ENCODE results near the gene ZG16B.

The ZG16B gene

GRCh38 chr16:2829501-2830354, at the start of gene ZG16B:
ZG16B (plus strand) TSS chr16:2830303; CDS start chr16:2830442, 139 bp downstream.
- H3K36me3 ChIP-seq (ENCODE audit: control insufficient read depth, insufficient read depth, low read length), result no peaks in the 10 kb centered on the region
- H3K9me3 ChIP-seq (ENCODE audit: control insufficient read depth, low read length), result no peaks in the 10 kb centered on the region
- H3K27me3 ChIP-seq (ENCODE audit: control insufficient read depth, insufficient read depth, low read length), result peaks cover 7% of the 10 kb centered on the region
- H3K4me3 ChIP-seq (ENCODE audit: low read length), result peak within 1 kb of the TSS; percentile 15
- peaks cover 45% of the 10 kb centered on the region for H3K4me1 ChIP-seq (ENCODE audit: control insufficient read depth, insufficient read depth, low read length)
- H3K9ac ChIP-seq (ENCODE audit: low read length), result peak within 1 kb of the TSS; percentile 59

- no peak overlapping the region for H3K4me3 ChIP-seq (ENCODE audit: low read length)
- H3K9ac ChIP-seq (ENCODE audit: low read length), result no peak overlapping the region
- H3K36me3 ChIP-seq (ENCODE audit: control insufficient read depth, insufficient read depth, low read length), result no peaks in the 10 kb centered on the region
- H3K4me1 ChIP-seq (ENCODE audit: control insufficient read depth, insufficient read depth, low read length), result peaks cover 32% of the 10 kb centered on the region
- H3K27me3 ChIP-seq (ENCODE audit: control insufficient read depth, insufficient read depth, low read length), result peaks cover 30% of the 10 kb centered on the region
- no peaks in the 10 kb centered on the region for H3K9me3 ChIP-seq (ENCODE audit: control insufficient read depth, low read length)
Measured at GRCh38 chr16:2782583-2783351, 47.3 kb upstream of the ZG16B start.

GRCh38 chr16:2783581-2784357, 46.3 kb upstream of the ZG16B start:
- no peaks in the 10 kb centered on the region for H3K36me3 ChIP-seq (ENCODE audit: control insufficient read depth, insufficient read depth, low read length)
- peaks cover 23% of the 10 kb centered on the region for H3K4me1 ChIP-seq (ENCODE audit: control insufficient read depth, insufficient read depth, low read length)
- no peak overlapping the region for H3K4me3 ChIP-seq (ENCODE audit: low read length)
- H3K9ac ChIP-seq (ENCODE audit: low read length), result no peak overlapping the region
- H3K9me3 ChIP-seq (ENCODE audit: control insufficient read depth, low read length), result no peaks in the 10 kb centered on the region
- peaks cover 36% of the 10 kb centered on the region for H3K27me3 ChIP-seq (ENCODE audit: control insufficient read depth, insufficient read depth, low read length)

DNA sequence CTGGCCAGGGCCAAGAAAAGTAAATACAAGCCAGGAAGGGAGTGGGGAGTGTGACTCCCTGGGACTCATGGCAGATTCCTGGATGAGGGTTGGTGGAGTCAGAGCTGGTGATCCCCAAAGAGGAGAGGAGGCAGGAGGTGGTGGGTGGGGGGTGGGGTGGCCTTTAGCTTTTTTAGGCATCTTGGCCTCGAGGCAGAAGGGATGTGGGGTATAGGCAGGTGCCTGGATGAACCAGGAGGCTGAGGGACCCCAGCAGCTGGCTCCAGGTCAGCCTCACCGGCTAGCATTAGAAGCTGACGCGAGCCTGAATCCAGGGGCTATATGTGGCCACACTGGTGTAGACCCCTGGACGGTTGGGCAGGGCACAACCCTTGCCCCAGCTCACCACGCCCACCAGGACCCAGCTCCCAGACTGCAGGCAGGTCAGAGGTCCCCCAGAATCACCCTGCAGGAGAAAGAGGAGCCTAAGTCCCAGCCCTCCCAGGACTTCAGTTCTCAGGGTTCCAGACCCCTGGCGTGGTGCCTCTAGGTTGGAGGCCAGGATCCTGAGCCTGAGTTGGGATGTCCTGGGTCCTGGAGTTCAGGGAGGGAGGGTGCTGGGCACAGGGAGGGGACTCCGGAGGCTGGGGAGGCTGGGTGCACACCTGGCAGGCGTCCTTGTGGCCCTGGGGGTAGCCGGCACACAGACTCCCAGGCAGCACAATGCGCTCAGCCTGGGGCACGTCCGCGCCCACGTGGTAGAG, 45.6 kb upstream of the ZG16B start:
- peaks cover 38% of the 10 kb centered on the region for H3K27me3 ChIP-seq (ENCODE audit: control insufficient read depth, insufficient read depth, low read length)

GRCh38 chr16:2785101-2785991, 44.8 kb upstream of the ZG16B start:
- Histone ChIP-seq H3K4me1 (ENCODE audit: control insufficient read depth, insufficient read depth, low read length) (peaks cover 20% of the 10 kb centered on the region), H3K36me3 (ENCODE audit: control insufficient read depth, insufficient read depth, low read length) (no peaks in the 10 kb centered on the region), H3K9me3 (ENCODE audit: control insufficient read depth, low read length) (no peaks in the 10 kb centered on the region), H3K4me3 (ENCODE audit: low read length) (no peak overlapping the region), H3K9ac (ENCODE audit: low read length) (no peak overlapping the region), H3K27me3 (ENCODE audit: control insufficient read depth, insufficient read depth, low read length) (peaks cover 41% of the 10 kb centered on the region)

More for the DNA sequence above, 45.6 kb upstream of the ZG16B start:
- Histone ChIP-seq H3K4me1 (ENCODE audit: control insufficient read depth, insufficient read depth, low read length) (peaks cover 20% of the 10 kb centered on the region), H3K36me3 (ENCODE audit: control insufficient read depth, insufficient read depth, low read length) (no peaks in the 10 kb centered on the region), H3K9ac (ENCODE audit: low read length) (no peak overlapping the region), H3K4me3 (ENCODE audit: low read length) (no peak overlapping the region), H3K9me3 (ENCODE audit: control insufficient read depth, low read length) (no peaks in the 10 kb centered on the region)

GRCh38 chr16:2786061-2786825, 43.9 kb upstream of the ZG16B start:
- H3K27me3 ChIP-seq (ENCODE audit: control insufficient read depth, insufficient read depth, low read length), result peaks cover 41% of the 10 kb centered on the region

GRCh38 chr16:2786826-2787151, 43.3 kb upstream of the ZG16B start:
- Histone ChIP-seq H3K9ac (ENCODE audit: low read length) (no peak overlapping the region), H3K9me3 (ENCODE audit: control insufficient read depth, low read length) (no peaks in the 10 kb centered on the region), H3K4me3 (ENCODE audit: low read length) (no peak overlapping the region), H3K4me1 (ENCODE audit: control insufficient read depth, insufficient read depth, low read length) (peaks cover 20% of the 10 kb centered on the region), H3K36me3 (ENCODE audit: control insufficient read depth, insufficient read depth, low read length) (no peaks in the 10 kb centered on the region), H3K27me3 (ENCODE audit: control insufficient read depth, insufficient read depth, low read length) (peaks cover 41% of the 10 kb centered on the region)

More at GRCh38 chr16:2786061-2786825, 43.9 kb upstream of the ZG16B start:
- Histone ChIP-seq H3K9me3 (ENCODE audit: control insufficient read depth, low read length) (no peaks in the 10 kb centered on the region), H3K4me1 (ENCODE audit: control insufficient read depth, insufficient read depth, low read length) (peaks cover 20% of the 10 kb centered on the region), H3K9ac (ENCODE audit: low read length) (no peak overlapping the region), H3K4me3 (ENCODE audit: low read length) (no peak overlapping the region), H3K36me3 (ENCODE audit: control insufficient read depth, insufficient read depth, low read length) (no peaks in the 10 kb centered on the region)

DNA sequence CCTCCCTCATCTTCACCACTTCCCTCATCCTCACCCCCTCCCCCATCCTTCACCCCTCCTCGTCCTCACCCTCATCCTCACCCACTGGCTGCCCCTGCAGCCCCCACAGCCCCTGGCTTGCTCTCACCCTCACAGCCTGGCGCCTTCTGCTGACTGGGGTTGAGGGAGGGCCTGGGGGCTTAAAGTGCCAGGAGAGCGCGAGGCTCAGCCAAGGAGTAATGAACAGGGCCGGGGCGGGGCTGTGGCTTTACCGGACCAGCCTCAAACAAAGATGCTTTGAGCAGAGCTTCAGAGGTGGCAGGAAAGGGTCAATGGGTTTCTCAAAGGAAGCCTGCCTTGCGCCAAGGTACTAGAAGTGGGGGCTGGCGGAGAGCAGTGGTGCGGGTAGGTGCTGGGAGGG, 42.7 kb upstream of the ZG16B start, which contains the start of gene PRSS33:
PRSS33 (minus strand) TSS at position 155 of the 400 bp plus-strand sequence. CDS start 1,013 bp downstream, outside the sequence.
- Histone ChIP-seq H3K27me3 (ENCODE audit: control insufficient read depth, insufficient read depth, low read length) (peaks cover 41% of the 10 kb centered on the region), H3K36me3 (ENCODE audit: control insufficient read depth, insufficient read depth, low read length) (no peaks in the 10 kb centered on the region), H3K4me1 (ENCODE audit: control insufficient read depth, insufficient read depth, low read length) (peaks cover 20% of the 10 kb centered on the region), H3K4me3 (ENCODE audit: low read length) (no peak within 1 kb of the TSS), H3K9ac (ENCODE audit: low read length) (no peak within 1 kb of the TSS), H3K9me3 (ENCODE audit: control insufficient read depth, low read length) (no peaks in the 10 kb centered on the region)

DNA sequence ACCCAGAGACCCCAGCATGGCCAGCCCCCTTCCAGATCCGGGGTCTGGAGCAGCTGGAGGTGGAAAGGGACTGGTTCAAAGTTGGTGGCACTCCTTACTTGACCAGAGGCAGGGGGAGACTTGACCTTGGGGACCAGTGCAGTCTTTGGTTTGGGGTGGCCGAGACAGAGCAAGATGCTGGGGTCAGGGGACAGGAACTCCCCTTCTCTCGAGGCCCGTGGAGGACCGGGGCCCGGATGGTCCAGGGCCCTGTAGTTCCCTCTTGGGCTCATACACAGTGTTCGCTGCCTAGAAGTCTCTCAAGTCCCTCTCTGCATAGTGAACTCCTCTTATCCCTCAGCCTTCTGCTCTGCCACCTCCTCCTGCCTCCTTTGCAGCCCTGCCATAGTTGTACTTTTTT, 42.1 kb upstream of the ZG16B start:
- Histone ChIP-seq H3K27me3 (ENCODE audit: control insufficient read depth, insufficient read depth, low read length) (peaks cover 41% of the 10 kb centered on the region), H3K4me3 (ENCODE audit: low read length) (no peak overlapping the region), H3K9me3 (ENCODE audit: control insufficient read depth, low read length) (no peaks in the 10 kb centered on the region), H3K9ac (ENCODE audit: low read length) (no peak overlapping the region), H3K4me1 (ENCODE audit: control insufficient read depth, insufficient read depth, low read length) (peaks cover 20% of the 10 kb centered on the region), H3K36me3 (ENCODE audit: control insufficient read depth, insufficient read depth, low read length) (no peaks in the 10 kb centered on the region)

DNA sequence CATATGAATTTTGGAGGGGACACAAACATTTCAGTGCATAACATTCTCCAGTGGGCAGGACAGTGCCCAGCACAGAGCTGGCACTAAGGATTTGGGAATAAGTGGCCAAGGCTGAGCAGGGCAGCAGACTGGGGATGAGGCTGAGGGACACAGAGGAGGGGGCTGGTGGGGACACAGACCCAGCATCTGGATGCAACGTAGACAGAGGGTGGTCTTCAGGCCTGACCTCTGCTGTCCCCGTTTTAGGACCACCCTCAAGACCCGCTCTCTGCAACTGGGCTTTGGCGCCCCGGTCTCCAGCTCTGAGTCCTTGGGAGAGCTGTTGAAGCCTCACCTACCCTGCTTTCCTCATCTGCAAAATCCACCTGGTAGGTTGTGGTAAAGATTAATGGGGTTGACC, 39.5 kb upstream of the ZG16B start:
- Histone ChIP-seq H3K27me3 (ENCODE audit: control insufficient read depth, insufficient read depth, low read length) (peaks cover 27% of the 10 kb centered on the region), H3K4me3 (ENCODE audit: low read length) (no peak overlapping the region), H3K9me3 (ENCODE audit: control insufficient read depth, low read length) (no peaks in the 10 kb centered on the region), H3K9ac (ENCODE audit: low read length) (no peak overlapping the region), H3K36me3 (ENCODE audit: control insufficient read depth, insufficient read depth, low read length) (no peaks in the 10 kb centered on the region), H3K4me1 (ENCODE audit: control insufficient read depth, insufficient read depth, low read length) (peaks cover 28% of the 10 kb centered on the region)

Measured in mucosa of stomach (tissue), 1 donor.